Measurements from ENCODE around the gene SAMD15.

The SAMD15 gene

DNA sequence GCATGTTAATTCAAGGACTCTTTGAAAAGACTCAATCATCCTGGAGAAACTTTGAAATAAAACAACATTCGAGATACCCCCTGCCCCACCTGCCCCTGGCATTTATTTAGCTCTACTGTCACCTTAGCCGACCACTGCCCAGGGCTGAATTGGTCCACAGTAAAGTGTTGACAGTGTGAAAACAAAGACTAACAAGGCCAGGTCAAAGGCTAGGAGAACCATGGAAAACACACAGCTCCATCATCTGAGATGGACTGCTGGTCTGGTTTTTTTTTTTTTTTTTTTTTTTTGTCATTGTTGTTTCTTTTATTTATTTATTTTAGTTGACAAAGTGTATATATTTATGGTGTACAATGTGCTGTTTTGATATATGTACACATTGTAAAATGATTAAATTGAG is 30.7 kb upstream of the SAMD15 start:
- TF ChIP-seq POLR2A (IDR thresholded peaks at IDR 0.05; ENCODE audit: low read depth, low read length): no peak
- no peak for TF ChIP-seq TAF1 (IDR thresholded peaks at IDR 0.05; ENCODE audit: borderline replicate concordance, low read depth, low read length)
- TF ChIP-seq POLR2AphosphoS5 (IDR thresholded peaks at IDR 0.05; ENCODE audit: low read depth, low read length): no peak
- no peak for FAIRE-seq
- no peak for DNase-seq (ENCODE audit: insufficient read length)

DNA sequence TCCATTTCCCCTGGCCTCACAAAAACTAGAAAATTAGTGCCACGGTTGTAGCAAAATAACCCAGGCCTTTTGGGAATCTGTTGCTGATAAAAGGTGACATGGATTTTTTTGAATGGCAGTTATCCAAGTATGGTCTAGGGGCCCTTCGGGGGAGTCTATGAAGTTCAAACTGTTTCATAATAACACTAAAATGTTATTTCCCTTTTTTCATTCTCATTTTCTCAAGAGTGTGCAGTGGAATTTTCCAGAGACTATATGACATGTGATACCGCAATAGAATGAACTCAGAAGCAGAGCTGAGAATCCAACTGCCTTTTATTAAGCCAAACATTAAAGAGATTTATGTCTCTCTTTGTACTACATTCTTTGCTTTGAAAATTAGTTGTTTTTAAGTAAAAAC is 29.4 kb upstream of the SAMD15 start:
- no peak for TF ChIP-seq POLR2AphosphoS5 (IDR thresholded peaks at IDR 0.05; ENCODE audit: low read depth, low read length)
- TF ChIP-seq TAF1 (IDR thresholded peaks at IDR 0.05; ENCODE audit: borderline replicate concordance, low read depth, low read length): no peak
- DNase-seq (ENCODE audit: insufficient read length): no peak
- FAIRE-seq: no peak

DNA sequence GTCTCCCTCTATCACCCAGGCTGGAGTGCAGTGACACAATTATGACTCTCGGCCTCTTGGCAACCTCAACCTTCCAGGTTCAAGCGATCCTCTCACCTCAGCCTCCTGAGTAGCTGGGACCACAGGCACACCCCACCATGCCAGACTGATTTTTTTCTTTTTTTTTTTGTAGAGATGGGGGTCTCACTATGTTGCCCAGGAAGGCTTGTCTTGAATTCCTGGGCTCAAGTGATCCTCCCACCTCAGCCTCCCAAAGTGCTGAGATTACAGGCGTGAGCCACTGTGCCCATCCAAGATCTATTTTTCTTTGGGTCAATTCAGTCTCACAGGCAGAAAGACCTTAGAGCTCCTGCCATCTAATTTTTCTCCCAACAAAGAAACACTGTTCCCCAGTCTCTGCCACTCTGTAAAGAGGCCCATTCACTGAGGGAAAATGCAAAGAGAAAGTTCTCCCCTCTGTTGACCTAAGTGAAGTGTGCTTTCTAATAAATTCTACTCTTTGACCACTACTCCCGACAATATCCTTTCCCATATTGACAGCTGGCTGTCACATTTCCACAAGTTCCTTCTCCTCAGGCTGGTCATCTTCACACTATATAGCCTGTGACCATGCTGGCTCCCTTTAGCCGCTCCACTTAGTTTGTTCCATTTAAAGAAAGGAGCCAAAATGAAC is 23.6 kb upstream of the SAMD15 start:
- TF ChIP-seq POLR2AphosphoS5 (IDR thresholded peaks at IDR 0.05; ENCODE audit: low read depth, low read length): no peak
- DNase-seq (ENCODE audit: insufficient read length) (no peak), FAIRE-seq (no peak)

DNA sequence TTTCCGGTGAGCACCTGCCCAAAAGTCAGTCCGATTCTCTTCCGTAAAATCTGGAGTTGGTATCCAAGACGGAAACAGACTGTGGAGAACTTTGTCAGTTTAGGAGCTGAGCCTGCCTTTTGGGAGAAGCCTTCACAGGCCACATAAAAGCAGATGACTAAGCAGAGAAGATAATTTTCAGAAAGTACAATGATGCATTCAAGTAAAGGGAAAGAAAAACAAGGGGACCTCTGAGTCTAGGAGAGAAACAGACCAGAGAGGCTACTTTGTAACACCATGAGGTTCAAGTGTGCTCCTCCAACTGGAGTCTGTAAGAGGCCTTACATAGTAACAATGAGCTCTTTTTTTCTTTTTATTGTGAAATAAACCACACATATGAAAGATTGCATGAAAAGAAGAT is 21.4 kb upstream of the SAMD15 start:
- DNase-seq (ENCODE audit: insufficient read length) (no peak), FAIRE-seq (no peak)
- TF ChIP-seq POLR2A (IDR thresholded peaks at IDR 0.05; ENCODE audit: low read depth, low read length) (no peak), TAF1 (IDR thresholded peaks at IDR 0.05; ENCODE audit: borderline replicate concordance, low read depth, low read length) (no peak), POLR2AphosphoS5 (IDR thresholded peaks at IDR 0.05; ENCODE audit: low read depth, low read length) (no peak)

- no peak for TF ChIP-seq POLR2A (IDR thresholded peaks at IDR 0.05; ENCODE audit: low read depth, low read length)
- TF ChIP-seq TAF1 (IDR thresholded peaks at IDR 0.05; ENCODE audit: borderline replicate concordance, low read depth, low read length): no peak
- TF ChIP-seq POLR2AphosphoS5 (IDR thresholded peaks at IDR 0.05; ENCODE audit: low read depth, low read length): no peak
- FAIRE-seq: no peak
- DNase-seq (ENCODE audit: insufficient read length): no peak
These were observed 20.3 kb upstream of the SAMD15 start for GRCh38 chr14:77356899-77357298.

- FAIRE-seq (no peak), DNase-seq (ENCODE audit: insufficient read length) (no peak)
- TF ChIP-seq TAF1 (IDR thresholded peaks at IDR 0.05; ENCODE audit: borderline replicate concordance, low read depth, low read length) (no peak), POLR2AphosphoS5 (IDR thresholded peaks at IDR 0.05; ENCODE audit: low read depth, low read length) (no peak), POLR2A (IDR thresholded peaks at IDR 0.05; ENCODE audit: low read depth, low read length) (no peak)
These were observed 17.6 kb upstream of the SAMD15 start for GRCh38 chr14:77359626-77360025.

DNA sequence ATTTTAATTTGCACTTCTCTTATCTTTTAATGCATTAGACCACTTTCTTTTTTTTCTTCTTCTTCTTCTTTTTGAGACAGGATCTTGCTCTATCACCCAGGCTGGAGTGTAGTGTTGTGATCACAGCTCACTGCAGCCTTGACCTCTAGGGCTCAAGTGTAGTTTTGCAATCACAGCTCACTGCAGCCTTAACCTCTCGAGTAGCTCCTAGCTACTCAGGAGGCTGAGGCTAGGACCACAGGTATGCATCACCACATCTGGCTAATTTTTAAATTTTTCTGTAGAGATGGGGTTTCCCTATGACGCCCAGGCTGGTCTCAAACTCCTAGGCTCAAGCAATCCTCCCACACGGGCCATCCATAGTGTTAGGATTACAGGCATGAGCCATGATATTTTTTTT is 13.0 kb upstream of the SAMD15 start:
- no peak for DNase-seq (ENCODE audit: insufficient read length)
- no peak for FAIRE-seq
- TF ChIP-seq TAF1 (IDR thresholded peaks at IDR 0.05; ENCODE audit: borderline replicate concordance, low read depth, low read length): no peak
- no peak for TF ChIP-seq POLR2A (IDR thresholded peaks at IDR 0.05; ENCODE audit: low read depth, low read length)
- TF ChIP-seq POLR2AphosphoS5 (IDR thresholded peaks at IDR 0.05; ENCODE audit: low read depth, low read length): no peak

- no peak for DNase-seq (ENCODE audit: insufficient read length)
- no peak for FAIRE-seq
- TF ChIP-seq POLR2A (IDR thresholded peaks at IDR 0.05; ENCODE audit: low read depth, low read length) (no peak), TAF1 (IDR thresholded peaks at IDR 0.05; ENCODE audit: borderline replicate concordance, low read depth, low read length) (no peak), POLR2AphosphoS5 (IDR thresholded peaks at IDR 0.05; ENCODE audit: low read depth, low read length) (no peak)
These were observed 7.9 kb upstream of the SAMD15 start for GRCh38 chr14:77369285-77369684.

DNA sequence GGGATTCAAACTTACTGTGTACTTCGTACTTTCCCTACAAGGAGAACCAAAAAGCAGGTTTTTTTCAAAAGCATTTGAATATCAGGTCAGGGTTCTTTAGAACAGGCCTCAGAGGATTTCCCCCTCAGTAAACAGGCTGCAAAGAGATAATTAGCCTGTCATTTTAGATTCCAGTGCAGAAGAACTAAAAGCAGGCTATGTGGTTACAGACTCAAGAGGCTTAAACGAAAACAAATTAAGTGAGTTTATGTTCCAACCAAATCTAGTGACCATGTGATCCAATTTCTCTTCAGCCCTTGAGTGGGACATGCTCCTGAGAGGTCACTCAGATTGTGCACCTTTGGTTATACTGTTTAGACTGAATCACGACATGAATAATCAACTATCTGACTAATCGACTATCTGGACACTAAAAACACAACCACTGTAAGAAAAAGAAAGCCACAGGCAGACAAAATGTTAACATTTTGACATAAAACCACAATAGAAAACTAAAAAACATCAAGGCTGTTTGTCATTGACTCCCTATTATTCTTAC is 4.8 kb upstream of the SAMD15 start:
- FAIRE-seq: peak; percentile 78
- TF ChIP-seq TAF1 (IDR thresholded peaks at IDR 0.05; ENCODE audit: borderline replicate concordance, low read depth, low read length): no peak
- no peak for TF ChIP-seq POLR2AphosphoS5 (IDR thresholded peaks at IDR 0.05; ENCODE audit: low read depth, low read length)
- TF ChIP-seq POLR2A (IDR thresholded peaks at IDR 0.05; ENCODE audit: low read depth, low read length): no peak
- no peak for DNase-seq (ENCODE audit: insufficient read length)

- TF ChIP-seq POLR2A (IDR thresholded peaks at IDR 0.05; ENCODE audit: low read depth, low read length) (no peak), POLR2AphosphoS5 (IDR thresholded peaks at IDR 0.05; ENCODE audit: low read depth, low read length) (no peak), TAF1 (IDR thresholded peaks at IDR 0.05; ENCODE audit: borderline replicate concordance, low read depth, low read length) (no peak)
- FAIRE-seq (peak; percentile 81), DNase-seq (ENCODE audit: insufficient read length) (no peak)
These were observed 1.8 kb upstream of the SAMD15 start for GRCh38 chr14:77375164-77375950.

- no peak for TF ChIP-seq TAF1 (IDR thresholded peaks at IDR 0.05; ENCODE audit: borderline replicate concordance, low read depth, low read length)
- TF ChIP-seq POLR2AphosphoS5 (IDR thresholded peaks at IDR 0.05; ENCODE audit: low read depth, low read length): no peak
- TF ChIP-seq POLR2A (IDR thresholded peaks at IDR 0.05; ENCODE audit: low read depth, low read length): no peak
- DNase-seq (ENCODE audit: insufficient read length) (no peak), FAIRE-seq (peak; percentile 67)
These were observed 1.0 kb upstream of the SAMD15 start for GRCh38 chr14:77375973-77376770.

All from GM12892 (cell line).